ENCODE data around the gene RMRP. TPM values are rescaled to one million over a fixed set of nuclear protein-coding genes. Genes with fewer than 3 reads are reported as not detected.

RMRP gene
- polyA plus RNA-seq, 1 of the 3 experiments (the other 2 are of a cell fraction) = 64.9 TPM

DNA sequence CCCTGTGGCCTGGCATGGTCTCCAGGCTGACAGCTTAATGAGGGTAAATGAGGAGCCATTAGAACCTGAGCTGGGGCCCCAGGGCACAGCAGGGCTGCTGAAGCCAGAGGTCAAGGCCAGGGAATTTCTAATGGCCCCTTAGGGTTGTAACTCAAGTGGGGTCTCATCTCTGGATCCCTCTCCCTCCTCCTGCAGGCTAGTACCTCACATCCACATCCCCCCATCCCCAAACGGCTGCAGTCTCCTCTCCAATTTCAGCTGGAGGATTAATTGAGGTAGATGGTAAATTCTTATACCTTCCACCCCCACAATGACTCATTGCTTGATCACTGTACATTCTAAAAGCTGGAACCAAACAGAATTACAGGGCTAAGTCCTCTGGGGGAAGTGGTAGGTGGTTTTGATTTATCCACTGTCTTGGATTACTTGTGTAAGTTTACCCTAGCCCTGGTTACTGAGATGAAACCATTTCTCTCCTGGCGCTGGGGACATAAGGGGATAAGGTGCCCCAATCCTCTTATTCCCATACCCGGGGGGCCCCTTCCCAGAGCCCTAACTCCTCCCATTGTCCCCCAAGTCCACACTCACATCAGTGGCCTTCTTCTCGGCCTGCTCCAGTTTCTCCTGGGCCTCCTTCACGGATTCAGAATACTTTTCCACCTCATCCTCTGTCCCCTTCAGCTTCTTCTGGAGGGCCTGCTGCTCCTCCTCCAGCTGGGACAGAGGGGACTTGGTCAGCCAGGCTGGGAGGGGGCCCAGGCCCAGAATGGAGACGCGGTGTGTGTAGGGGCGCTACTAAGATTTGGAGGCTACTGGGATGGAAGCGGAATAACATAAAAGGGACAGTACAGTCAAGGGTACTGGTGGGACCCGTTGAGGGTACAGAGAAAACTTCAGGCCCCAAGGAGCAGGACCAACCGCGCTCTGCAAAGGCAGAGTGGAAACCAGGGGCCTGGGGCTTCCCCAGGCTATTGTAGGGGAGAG is 31.0 kb upstream of the RMRP start (continued):
- TF ChIP-seq, protein P1, sequence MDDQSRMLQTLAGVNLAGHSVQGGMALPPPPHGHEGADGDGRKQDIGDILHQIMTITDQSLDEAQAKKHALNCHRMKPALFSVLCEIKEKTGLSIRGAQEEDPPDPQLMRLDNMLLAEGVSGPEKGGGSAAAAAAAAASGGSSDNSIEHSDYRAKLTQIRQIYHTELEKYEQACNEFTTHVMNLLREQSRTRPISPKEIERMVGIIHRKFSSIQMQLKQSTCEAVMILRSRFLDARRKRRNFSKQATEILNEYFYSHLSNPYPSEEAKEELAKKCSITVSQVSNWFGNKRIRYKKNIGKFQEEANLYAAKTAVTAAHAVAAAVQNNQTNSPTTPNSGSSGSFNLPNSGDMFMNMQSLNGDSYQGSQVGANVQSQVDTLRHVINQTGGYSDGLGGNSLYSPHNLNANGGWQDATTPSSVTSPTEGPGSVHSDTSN (IDR thresholded peaks at IDR 0.05) = peak; percentile 70
- no peak for TF ChIP-seq ELF1 (IDR thresholded peaks at IDR 0.05)
- TF ChIP-seq, protein P2, sequence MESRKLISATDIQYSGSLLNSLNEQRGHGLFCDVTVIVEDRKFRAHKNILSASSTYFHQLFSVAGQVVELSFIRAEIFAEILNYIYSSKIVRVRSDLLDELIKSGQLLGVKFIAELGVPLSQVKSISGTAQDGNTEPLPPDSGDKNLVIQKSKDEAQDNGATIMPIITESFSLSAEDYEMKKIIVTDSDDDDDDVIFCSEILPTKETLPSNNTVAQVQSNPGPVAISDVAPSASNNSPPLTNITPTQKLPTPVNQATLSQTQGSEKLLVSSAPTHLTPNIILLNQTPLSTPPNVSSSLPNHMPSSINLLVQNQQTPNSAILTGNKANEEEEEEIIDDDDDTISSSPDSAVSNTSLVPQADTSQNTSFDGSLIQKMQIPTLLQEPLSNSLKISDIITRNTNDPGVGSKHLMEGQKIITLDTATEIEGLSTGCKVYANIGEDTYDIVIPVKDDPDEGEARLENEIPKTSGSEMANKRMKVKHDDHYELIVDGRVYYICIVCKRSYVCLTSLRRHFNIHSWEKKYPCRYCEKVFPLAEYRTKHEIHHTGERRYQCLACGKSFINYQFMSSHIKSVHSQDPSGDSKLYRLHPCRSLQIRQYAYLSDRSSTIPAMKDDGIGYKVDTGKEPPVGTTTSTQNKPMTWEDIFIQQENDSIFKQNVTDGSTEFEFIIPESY (IDR thresholded peaks at IDR 0.05; ENCODE audit: borderline replicate concordance, low read depth) = no peak
- TF ChIP-seq TAF1 (IDR thresholded peaks at IDR 0.05; ENCODE audit: borderline replicate concordance, low read depth, low read length) = peak; percentile 55; the same call in 1 of the 2 replicates
- TF ChIP-seq, protein P3, sequence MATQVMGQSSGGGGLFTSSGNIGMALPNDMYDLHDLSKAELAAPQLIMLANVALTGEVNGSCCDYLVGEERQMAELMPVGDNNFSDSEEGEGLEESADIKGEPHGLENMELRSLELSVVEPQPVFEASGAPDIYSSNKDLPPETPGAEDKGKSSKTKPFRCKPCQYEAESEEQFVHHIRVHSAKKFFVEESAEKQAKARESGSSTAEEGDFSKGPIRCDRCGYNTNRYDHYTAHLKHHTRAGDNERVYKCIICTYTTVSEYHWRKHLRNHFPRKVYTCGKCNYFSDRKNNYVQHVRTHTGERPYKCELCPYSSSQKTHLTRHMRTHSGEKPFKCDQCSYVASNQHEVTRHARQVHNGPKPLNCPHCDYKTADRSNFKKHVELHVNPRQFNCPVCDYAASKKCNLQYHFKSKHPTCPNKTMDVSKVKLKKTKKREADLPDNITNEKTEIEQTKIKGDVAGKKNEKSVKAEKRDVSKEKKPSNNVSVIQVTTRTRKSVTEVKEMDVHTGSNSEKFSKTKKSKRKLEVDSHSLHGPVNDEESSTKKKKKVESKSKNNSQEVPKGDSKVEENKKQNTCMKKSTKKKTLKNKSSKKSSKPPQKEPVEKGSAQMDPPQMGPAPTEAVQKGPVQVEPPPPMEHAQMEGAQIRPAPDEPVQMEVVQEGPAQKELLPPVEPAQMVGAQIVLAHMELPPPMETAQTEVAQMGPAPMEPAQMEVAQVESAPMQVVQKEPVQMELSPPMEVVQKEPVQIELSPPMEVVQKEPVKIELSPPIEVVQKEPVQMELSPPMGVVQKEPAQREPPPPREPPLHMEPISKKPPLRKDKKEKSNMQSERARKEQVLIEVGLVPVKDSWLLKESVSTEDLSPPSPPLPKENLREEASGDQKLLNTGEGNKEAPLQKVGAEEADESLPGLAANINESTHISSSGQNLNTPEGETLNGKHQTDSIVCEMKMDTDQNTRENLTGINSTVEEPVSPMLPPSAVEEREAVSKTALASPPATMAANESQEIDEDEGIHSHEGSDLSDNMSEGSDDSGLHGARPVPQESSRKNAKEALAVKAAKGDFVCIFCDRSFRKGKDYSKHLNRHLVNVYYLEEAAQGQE (IDR thresholded peaks at IDR 0.05; ENCODE audit: low read depth, low read length) = no peak
- peak; percentile 52; the same call in 1 of the 2 replicates for TF ChIP-seq YY1 (IDR thresholded peaks at IDR 0.05; ENCODE audit: low read depth)
- peak; percentile 35; the same call in 1 of the 2 replicates for TF ChIP-seq RXRA (IDR thresholded peaks at IDR 0.05; ENCODE audit: borderline replicate concordance, low read depth)
- peak; percentile 92 for TF ChIP-seq FOSL2 (IDR thresholded peaks at IDR 0.05; ENCODE audit: borderline replicate concordance, low read depth)
- peak; percentile 62; the same call in 1 of the 2 replicates for TF ChIP-seq TCF12 (IDR thresholded peaks at IDR 0.05)

DNA sequence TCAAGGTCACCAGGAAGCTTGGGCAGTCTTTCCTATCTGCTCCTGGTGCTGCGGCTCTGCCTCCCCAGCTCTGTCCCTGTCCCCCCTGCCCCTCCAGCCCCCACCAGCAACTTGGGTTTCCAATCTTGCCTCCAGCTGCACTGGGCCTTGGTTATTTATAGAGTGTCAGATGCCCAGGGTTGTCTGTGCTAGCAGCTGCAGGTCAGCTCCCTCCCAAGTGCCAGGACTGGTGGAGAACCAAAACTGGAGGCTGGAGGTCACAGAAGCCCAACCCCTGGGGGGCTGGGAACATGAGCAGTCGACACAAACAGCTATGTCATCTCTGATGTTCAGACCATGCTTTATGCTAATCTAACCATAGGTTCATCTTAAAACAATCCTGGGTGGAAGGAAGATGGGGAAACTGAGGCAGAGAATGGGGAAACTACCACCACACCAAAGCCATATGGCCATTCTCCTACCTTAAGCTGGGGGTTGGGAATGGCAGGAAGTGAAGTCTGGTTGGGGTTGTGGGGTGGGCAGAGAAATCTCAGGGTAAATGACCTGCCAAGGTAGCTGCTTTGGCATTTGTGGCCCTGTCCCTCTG is 30.2 kb upstream of the RMRP start:
- Histone ChIP-seq H3K4me2 (peak overlapping the region; percentile 91), H3K27me3 (ENCODE audit: insufficient read depth) (no peaks in the 10 kb centered on the region), H3K9me3 (no peaks in the 10 kb centered on the region), H2AFZ (ENCODE audit: low read depth) (no peak overlapping the region), H4K20me1 (ENCODE audit: insufficient read depth) (peaks cover 57% of the 10 kb centered on the region), H3K9me2 (no peaks in the 10 kb centered on the region), H3K4me1 (ENCODE audit: control insufficient read depth in 1 of 2, insufficient read depth in 2 of 2, low read depth in 1 of 2, low read length in 1 of 2) (peaks cover 19 to 34% of the 10 kb centered on the region in 2 experiments; a peak in 3 of 4 replicates), H3K4me3 (ENCODE audit: low read depth in 2 of 2, low read length in 1 of 2) (peak overlapping the region; percentile 62 to 73), H3F3A (replicated peaks; ENCODE audit: insufficient read depth) (peaks cover 47% of the 10 kb centered on the region), H3K9ac (peak overlapping the region; percentile 95; the same call in 1 of the 2 replicates), H3K79me2 (ENCODE audit: insufficient read depth) (peaks cover 47% of the 10 kb centered on the region), H3K36me3 (replicated peaks in 1 of 2; ENCODE audit: control insufficient read depth in 1 of 2, insufficient read depth in 2 of 2, low read length in 1 of 2) (peaks cover 21 to 28% of the 10 kb centered on the region in 2 experiments), H3K27ac (ENCODE audit: low read depth in 2 of 2, low read length in 1 of 2) (peak overlapping the region; percentile 41 to 96; a peak in 3 of 4 replicates)
- POLR2A ChIA-PET = no interaction called here
- 93% methylated on average over 2 of the region's 2 CpGs for WGBS (ENCODE audit: low lambda C conversion rate)
- CTCF ChIA-PET = interaction anchor here (0.7 to 2.3 kb wide), 9 partner anchors 9 to 103 kb away, joined by 3 to 26 read pairs (median 3); partner anchors contain the start of genes ARHGEF39, CCDC107 and RMRP
- no peak for DNase-seq
- TF ChIP-seq, protein P4, sequence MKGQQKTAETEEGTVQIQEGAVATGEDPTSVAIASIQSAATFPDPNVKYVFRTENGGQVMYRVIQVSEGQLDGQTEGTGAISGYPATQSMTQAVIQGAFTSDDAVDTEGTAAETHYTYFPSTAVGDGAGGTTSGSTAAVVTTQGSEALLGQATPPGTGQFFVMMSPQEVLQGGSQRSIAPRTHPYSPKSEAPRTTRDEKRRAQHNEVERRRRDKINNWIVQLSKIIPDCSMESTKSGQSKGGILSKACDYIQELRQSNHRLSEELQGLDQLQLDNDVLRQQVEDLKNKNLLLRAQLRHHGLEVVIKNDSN (IDR thresholded peaks at IDR 0.05; ENCODE audit: borderline replicate concordance, low read depth) = no peak
- no peak for TF ChIP-seq NFIC (IDR thresholded peaks at IDR 0.05; ENCODE audit: borderline replicate concordance)
- TF ChIP-seq, protein P2 (IDR thresholded peaks at IDR 0.05; ENCODE audit: borderline replicate concordance, low read depth) = no peak
- TF ChIP-seq TCF12 (IDR thresholded peaks at IDR 0.05) = no peak
- TF ChIP-seq MEF2A (IDR thresholded peaks at IDR 0.05; ENCODE audit: borderline replicate concordance, low read depth) = no peak
- TF ChIP-seq RCOR1 (IDR thresholded peaks at IDR 0.05; ENCODE audit: low read length) = no peak
- TF ChIP-seq, protein P5, sequence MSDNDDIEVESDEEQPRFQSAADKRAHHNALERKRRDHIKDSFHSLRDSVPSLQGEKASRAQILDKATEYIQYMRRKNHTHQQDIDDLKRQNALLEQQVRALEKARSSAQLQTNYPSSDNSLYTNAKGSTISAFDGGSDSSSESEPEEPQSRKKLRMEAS (IDR thresholded peaks at IDR 0.05; ENCODE audit: low read depth) = no peak
- no peak for TF ChIP-seq POLR2AphosphoS5 (IDR thresholded peaks at IDR 0.05; ENCODE audit: low read depth, low read length)
- no peak for TF ChIP-seq ELF1 (IDR thresholded peaks at IDR 0.05)
- no peak for TF ChIP-seq FOXM1 (IDR thresholded peaks at IDR 0.05; ENCODE audit: low read depth)
- TF ChIP-seq, protein P1 (IDR thresholded peaks at IDR 0.05) = no peak
- no peak for TF ChIP-seq YY1 (IDR thresholded peaks at IDR 0.05; ENCODE audit: low read depth)
